Dendritic cell treated with granulocyte-macrophage colony-stimulating factor and Interleukin-4, amounts not matched to agents 40 ng/mL and 50 ng/mL, for 4 days (primary cell): ENCODE results near the gene SSBP1.
"Not testable (repeated sequence)": the region's sequence is repeated elsewhere in the genome, so short reads cannot be mapped to it uniquely, and the experiment has no call there.

Experiments used
- H3K27ac Mint-ChIP-seq: one replicate; pipeline ENCODE4 v1.8.0; 2022; ENCODE audit warnings: mild to moderate bottlenecking, mixed read lengths
- H3K27me3 Mint-ChIP-seq: one replicate; pipeline ENCODE4 v1.8.0; 2022; ENCODE audit warnings: mild to moderate bottlenecking, mixed read lengths
- H3K36me3 Mint-ChIP-seq: one replicate; pipeline ENCODE4 v1.8.0; 2022; ENCODE audit warnings: low read depth, mixed read lengths
- H3K4me1 Mint-ChIP-seq: one replicate; pipeline ENCODE4 v1.8.0; 2022; ENCODE audit warnings: low read depth, mixed read lengths
- H3K4me3 Mint-ChIP-seq: one replicate; pipeline ENCODE4 v1.8.0; 2022; ENCODE audit warnings: mild to moderate bottlenecking, moderate library complexity, mixed read lengths
- H3K9me3 Mint-ChIP-seq: one replicate; pipeline ENCODE4 v1.8.0; 2022; ENCODE audit warnings: mixed read lengths
- intact Hi-C: fragments of 100-400 bp; cut with micrococcal nuclease; formaldehyde crosslinking; loops from one replicate; pipeline ENCODE4 v1.15.0; 2022

The SSBP1 gene, protein sequence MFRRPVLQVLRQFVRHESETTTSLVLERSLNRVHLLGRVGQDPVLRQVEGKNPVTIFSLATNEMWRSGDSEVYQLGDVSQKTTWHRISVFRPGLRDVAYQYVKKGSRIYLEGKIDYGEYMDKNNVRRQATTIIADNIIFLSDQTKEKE

DNA sequence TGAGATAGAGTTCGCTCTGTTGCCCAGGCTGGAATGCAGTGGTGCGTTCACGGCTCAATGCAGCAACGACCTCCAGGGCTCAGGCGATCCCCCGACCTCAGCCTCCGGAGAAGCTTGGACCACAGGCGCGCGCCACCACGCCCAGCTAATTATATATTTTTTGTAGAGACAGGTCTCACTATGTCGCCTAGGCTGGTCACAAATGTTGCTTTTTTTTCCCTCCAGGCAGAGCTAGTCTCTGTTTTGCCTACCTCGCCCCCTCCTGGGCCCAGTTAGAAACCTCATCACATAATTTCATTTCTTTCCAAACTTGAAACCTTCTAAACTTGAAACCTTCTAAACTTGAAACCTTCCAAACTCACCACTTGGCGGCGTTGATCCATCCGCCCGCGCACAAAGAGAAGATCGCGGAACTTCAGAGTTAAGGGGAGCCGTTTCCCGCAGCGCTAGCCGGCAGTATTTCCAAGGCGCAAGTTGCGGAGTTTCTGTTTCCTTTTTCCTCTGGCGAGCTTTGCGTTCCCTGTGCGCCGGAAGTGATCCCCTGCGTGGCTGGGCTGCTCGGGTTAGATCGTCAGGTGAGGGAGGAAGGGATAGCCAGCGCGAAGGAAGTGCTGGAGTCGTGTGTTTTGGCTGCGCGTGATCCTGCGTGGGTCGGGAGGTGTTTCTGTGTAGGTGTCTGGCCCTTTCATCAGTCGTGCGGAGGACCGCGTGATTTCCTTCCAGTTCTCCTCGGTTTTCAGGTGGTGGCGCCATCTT, at the start of gene SSBP1:
SSBP1 (plus strand) TSS at position 523 of the 756 bp plus-strand sequence. CDS start 809 bp downstream, outside the sequence.
- intact Hi-C loops, result loop anchor here (1.0 to 10.0 kb wide), 3 partner anchors 36 to 183 kb away; partner anchors contain the start of genes AGK and DENND11
- peaks cover 41% of the 10 kb centered on the region for H3K36me3 Mint-ChIP-seq
- peak within 1 kb of the TSS; percentile 97 for H3K27ac Mint-ChIP-seq
- peak within 1 kb of the TSS; percentile 98 for H3K4me3 Mint-ChIP-seq
- H3K9me3 Mint-ChIP-seq, result no peaks in the 10 kb centered on the region
- peaks cover 29% of the 10 kb centered on the region for H3K4me1 Mint-ChIP-seq
- H3K27me3 Mint-ChIP-seq, result no peaks in the 10 kb centered on the region

DNA sequence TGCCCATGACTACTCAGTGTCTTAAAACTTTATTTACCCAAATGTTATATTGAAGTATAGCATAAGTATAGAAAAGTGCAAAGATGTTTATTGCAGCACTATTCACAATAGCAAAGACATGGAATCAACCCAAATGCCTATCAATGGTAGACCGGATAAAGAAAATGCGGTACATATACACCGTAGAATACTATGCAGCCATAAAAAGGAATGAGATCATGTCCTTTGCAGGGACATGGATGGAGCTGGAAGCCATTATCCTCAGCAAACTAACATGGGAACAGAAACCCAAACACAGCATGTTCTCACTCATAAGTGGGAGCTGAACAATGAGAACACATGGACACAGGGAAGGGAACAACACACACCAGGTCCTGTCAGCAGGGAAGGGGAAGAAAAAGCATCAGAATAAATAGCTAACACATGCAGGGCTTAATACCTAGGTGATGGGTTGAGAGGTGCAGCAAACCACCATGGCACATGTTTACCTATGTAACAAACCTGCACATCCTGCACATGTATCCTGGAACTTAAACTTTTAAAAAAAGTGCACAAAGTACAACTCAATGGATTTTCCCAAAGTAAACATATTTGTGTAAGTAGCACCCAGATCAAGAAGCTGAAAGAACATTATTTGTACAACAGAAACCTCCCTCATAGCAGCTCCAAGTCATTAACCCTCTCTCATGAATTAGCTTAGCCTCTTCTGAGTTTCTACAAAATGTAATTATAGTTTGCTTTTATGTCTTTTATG, 48.9 kb upstream of the SSBP1 start:
- H3K9me3 Mint-ChIP-seq, H3K4me3 Mint-ChIP-seq, H3K27ac Mint-ChIP-seq, intact Hi-C loops, H3K27me3 Mint-ChIP-seq: not testable (repeated sequence)
- Mint-ChIP-seq H3K4me1 (peaks cover 11% of the 10 kb centered on the region), H3K36me3 (peaks cover 48% of the 10 kb centered on the region)

DNA sequence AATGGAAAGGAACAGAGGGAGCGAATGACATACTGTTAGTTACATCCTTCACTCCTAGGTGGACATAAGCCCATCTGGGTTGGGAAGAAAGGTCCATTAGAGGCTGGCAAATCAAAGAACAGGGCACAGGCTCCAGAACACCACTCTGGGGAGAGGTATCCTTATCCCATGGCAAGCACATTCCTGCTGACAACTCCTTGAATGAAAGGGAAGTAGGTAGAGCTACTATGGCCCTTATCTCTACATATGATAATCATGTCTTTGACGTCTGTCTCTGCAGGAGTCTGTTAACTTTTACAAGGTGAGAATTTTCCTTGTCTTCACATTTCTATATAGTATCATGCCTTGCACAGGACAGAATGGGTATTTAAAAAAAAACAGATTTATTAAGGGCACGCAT, 46.6 kb upstream of the SSBP1 start:
- Mint-ChIP-seq H3K36me3 (peaks cover 44% of the 10 kb centered on the region), H3K27ac (no peak overlapping the region), H3K4me3 (no peak overlapping the region), H3K27me3 (no peaks in the 10 kb centered on the region), H3K4me1 (peaks cover 33% of the 10 kb centered on the region), H3K9me3 (no peaks in the 10 kb centered on the region)
- intact Hi-C loops, result no loop called here

DNA sequence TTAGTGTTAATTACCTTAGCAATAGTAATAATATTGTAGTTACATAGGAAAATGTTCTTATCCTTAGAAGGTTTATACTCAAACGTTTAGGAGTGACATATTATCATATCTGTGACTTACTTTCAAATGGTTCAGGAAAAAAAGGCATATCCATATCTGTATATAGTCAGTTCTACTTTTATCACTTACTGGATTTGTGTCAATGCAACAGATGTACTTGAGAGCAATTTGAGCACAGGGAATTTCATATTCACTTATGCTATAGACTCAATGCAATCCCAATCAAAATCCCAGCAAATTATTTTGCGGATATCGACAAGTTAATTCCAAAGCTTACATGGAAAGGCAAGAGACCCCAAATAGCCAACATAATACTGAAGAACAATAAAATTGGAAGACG, 46.2 kb upstream of the SSBP1 start:
- intact Hi-C loops, result no loop called here
- Mint-ChIP-seq H3K4me1 (peaks cover 37% of the 10 kb centered on the region), H3K4me3 (no peak overlapping the region), H3K36me3 (peaks cover 40% of the 10 kb centered on the region), H3K27ac (no peak overlapping the region), H3K27me3 (no peaks in the 10 kb centered on the region), H3K9me3 (no peaks in the 10 kb centered on the region)

DNA sequence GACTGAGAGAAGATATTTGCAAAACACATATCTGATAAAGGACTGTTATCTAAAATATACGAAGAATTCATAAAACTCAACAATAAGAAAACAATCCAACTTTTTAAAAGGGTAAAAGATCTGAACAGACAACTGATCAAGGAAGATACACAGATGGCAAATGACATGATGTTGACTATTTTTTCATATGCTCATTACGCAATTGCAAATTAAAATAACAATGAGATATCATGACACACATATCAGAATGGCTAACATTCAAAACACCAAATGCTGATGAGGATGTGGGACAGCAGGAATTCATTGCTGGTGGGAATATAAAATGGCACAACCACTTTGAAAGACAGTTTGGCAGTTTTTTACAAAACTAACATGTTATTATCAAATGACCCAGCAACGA, 45.1 kb upstream of the SSBP1 start:
- Mint-ChIP-seq H3K27ac (no peak overlapping the region), H3K4me3 (no peak overlapping the region), H3K27me3 (no peaks in the 10 kb centered on the region), H3K4me1 (peaks cover 46% of the 10 kb centered on the region), H3K9me3 (no peaks in the 10 kb centered on the region), H3K36me3 (peaks cover 42% of the 10 kb centered on the region)
- intact Hi-C loops, result no loop called here

DNA sequence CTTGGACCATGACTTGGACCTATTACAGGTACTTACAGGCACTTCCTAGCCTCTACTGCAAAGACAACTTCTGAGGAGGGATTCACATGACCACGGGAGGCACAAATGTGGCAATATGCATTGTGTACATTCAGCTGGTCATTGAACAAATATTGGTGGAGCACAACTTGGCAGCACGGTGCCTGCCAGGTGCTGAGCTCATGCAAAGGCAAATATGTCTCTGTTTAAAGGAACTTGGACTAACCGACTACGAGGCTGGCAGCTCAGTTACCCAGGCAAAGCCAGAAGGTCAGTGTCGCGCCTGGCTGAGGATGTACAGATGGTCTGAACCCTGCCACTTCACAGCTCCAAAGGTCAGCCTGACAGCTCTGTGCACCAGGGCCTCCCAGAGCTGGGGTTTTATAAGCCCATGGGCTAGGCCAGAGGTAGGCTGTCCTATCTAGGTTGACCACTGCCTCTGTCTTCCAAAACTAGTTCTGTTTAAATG, 42.3 kb upstream of the SSBP1 start:
- intact Hi-C loops, result loop anchor here (2.0 kb wide), 1 partner anchor 31 kb away; no protein-coding TSS in a partner anchor
- peaks cover 63% of the 10 kb centered on the region for H3K4me1 Mint-ChIP-seq

DNA sequence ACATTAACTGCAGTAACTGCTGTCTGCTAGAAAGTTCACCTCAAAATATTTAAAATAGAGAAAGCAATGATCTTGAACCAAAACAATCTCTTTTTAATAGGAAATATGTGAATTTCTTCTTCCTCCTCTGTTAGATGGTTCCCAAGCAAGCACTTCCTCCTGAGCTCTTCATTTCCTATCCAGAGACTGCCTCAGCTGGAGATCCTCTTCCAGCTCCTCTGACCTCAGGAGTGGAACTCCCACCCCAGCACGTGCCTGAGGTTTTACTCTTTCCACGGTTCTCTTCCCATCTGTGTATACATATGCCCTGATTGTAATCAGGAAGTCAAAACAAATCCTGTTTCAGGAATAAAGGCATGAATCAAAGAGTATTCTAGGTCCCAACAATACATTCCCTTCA, 41.8 kb upstream of the SSBP1 start:
- peaks cover 37% of the 10 kb centered on the region for H3K36me3 Mint-ChIP-seq
- no peaks in the 10 kb centered on the region for H3K9me3 Mint-ChIP-seq
- no peak overlapping the region for H3K4me3 Mint-ChIP-seq
- H3K4me1 Mint-ChIP-seq, result peaks cover 66% of the 10 kb centered on the region
- no peak overlapping the region for H3K27ac Mint-ChIP-seq
- intact Hi-C loops, result loop anchor here (2.0 kb wide), 1 partner anchor 32 kb away; no protein-coding TSS in a partner anchor
- H3K27me3 Mint-ChIP-seq, result peaks cover 6% of the 10 kb centered on the region

More for the DNA sequence above, 42.3 kb upstream of the SSBP1 start:
- Mint-ChIP-seq H3K27ac (no peak overlapping the region), H3K27me3 (peaks cover 3% of the 10 kb centered on the region), H3K4me3 (no peak overlapping the region), H3K9me3 (no peaks in the 10 kb centered on the region), H3K36me3 (peaks cover 33% of the 10 kb centered on the region)

DNA sequence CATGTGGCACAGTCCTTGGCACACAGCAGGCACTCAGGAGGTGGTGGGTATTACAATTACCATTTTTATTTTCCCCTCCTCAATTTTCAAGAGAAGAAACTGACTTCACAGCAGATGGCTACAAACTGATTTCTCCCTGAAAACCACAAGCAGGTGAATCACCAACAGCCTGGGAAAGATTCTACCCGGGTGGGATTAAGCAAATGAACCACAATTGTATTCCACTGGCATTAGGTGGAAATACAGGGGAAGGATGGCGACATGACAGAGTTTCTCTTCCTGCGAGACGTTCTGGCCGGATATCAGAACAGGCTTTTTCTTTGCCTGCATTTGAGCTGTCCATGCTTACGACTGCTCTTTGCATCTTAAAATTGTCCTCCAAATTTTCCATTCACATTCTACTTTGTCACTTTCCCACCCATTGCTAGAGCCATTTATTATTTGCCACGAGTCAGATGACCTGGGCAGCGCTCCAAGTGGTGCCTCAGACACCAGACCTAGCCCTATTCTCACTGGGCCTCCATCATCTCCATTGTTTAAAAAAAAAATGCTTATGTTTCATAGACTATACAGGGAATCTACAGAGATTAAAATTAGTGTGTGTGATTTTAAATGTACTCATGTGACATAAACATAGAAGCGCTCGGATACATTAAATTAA, 40.8 kb upstream of the SSBP1 start:
- Mint-ChIP-seq H3K27me3 (peaks cover 6% of the 10 kb centered on the region), H3K9me3 (no peaks in the 10 kb centered on the region), H3K36me3 (peaks cover 37% of the 10 kb centered on the region), H3K4me1 (peaks cover 67% of the 10 kb centered on the region), H3K4me3 (no peak overlapping the region), H3K27ac (no peak overlapping the region)
- intact Hi-C loops, result loop anchor here (2.0 kb wide), 1 partner anchor 33 kb away; no protein-coding TSS in a partner anchor

DNA sequence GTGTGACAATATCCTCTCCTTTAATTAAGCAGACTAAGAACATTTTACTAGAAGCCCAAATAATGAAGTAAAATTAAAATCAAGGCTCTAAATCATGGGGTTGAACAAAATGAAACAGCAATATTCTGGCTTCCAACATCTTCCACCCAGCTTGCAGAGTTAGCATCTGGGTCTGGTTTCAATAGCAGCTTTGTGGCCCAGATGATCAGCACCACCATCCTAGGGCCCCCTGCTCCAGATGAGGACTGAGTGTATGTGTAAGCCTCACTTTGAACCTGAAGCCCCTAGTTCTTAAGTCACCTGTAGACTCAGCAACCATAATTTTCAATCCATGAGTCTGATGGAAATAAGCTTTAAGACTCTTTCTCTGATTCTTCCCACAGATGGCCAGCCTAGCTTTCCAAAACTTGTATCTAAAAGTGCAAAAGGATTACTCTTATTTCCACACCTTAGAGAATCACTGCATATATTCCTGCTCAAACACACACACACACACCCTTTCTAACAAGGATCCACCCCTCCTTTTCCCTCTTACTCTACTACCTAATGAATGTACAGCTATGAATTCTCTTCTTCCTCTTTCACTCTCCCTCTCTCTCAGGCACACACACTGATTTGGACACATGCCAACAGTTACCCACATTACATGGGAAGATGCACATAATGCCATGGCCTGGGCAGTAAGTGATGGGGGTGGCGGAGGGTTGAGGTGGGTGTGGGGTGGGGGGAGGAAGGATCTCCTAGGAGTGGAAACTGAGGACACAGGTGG, 39.7 kb upstream of the SSBP1 start:
- H3K4me1 Mint-ChIP-seq, result peaks cover 72% of the 10 kb centered on the region
- peaks cover 10% of the 10 kb centered on the region for H3K27me3 Mint-ChIP-seq
- H3K36me3 Mint-ChIP-seq, result peaks cover 36% of the 10 kb centered on the region
- no peak overlapping the region for H3K27ac Mint-ChIP-seq
- intact Hi-C loops, result no loop called here
- no peak overlapping the region for H3K4me3 Mint-ChIP-seq
- no peaks in the 10 kb centered on the region for H3K9me3 Mint-ChIP-seq

DNA sequence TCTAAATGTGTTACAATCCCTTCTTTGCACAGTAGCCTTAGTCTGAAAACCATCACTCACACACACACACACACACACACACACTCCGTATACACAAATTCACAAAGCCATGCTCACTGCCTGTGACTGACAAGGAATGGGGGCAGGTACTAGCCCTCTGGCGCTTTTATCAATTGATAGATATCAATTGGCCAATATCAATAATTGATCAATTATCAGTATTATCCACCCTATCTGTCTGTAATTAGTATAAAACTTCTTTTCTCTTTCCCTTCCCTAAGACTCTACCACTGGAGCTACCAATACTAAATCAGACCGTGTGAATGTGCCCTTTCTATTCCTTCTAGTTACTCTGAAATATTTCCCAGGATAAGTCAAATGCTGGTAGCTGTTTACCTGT, 38.3 kb upstream of the SSBP1 start:
- Mint-ChIP-seq H3K27me3 (peaks cover 14% of the 10 kb centered on the region), H3K4me3 (peak overlapping the region; percentile 77), H3K27ac (no peak overlapping the region), H3K9me3 (no peaks in the 10 kb centered on the region), H3K36me3 (peaks cover 27% of the 10 kb centered on the region), H3K4me1 (peaks cover 67% of the 10 kb centered on the region)
- intact Hi-C loops, result loop anchor here (5.0 kb wide), 1 partner anchor 37 kb away; the partner anchor contains the start of gene SSBP1

DNA sequence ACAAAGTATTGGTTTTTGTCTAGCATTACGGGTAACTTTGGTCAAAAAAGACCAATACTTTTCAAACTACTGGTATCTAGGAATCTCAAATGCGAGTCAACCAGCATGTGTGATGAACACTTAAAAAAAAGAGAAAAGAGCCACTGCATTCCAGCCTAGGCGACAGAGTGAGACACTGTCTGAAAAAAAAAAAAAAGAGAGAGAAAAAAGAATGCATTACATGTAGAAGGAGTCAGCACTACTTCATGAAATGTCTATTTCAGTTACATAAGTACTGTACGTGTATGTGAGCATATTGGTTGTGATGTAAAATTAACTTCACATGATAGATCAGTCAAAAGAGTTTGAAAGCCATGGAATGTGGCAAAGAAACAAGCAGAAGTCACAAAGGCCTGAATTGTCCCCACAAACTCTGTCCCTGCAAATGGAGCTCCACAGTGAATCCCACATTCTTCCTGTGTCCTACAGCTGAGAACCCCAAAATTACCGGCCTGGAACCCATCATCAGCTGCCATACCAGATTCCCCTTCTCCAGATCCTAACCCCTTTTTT, 37.8 kb upstream of the SSBP1 start:
- Mint-ChIP-seq H3K4me1 (peaks cover 62% of the 10 kb centered on the region), H3K4me3 (peak overlapping the region; percentile 77), H3K36me3 (peaks cover 22% of the 10 kb centered on the region), H3K9me3 (no peaks in the 10 kb centered on the region), H3K27ac (peak overlapping the region; percentile 61), H3K27me3 (peaks cover 14% of the 10 kb centered on the region)
- intact Hi-C loops, result loop anchor here (5.0 kb wide), 1 partner anchor 37 kb away; the partner anchor contains the start of gene SSBP1

DNA sequence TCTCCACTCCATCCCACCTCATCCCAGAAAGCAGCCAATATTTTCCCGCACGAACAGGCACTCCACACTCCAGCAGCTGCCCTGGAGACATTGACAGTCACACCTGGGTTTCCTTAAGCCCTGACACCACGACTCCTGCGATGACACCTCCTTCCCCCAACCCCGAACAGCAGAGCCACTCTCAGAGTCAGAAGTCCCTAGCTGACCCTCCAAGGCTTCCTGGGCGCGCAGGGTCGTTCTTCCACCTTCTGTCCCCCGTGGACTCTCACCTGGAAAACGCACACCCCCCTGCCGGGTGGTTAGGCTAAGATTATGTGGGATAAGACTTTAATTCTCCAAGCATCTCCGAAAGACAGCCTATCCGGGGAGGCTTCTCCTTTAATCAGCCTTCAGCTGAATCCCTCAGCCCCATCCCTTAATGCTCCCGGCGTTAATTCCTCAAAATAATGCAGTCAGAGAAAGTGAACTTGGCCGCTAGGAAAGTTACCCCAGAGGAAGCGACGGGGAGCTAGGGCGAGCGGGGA, 37.2 kb upstream of the SSBP1 start:
- intact Hi-C loops, result loop anchor here (5.0 kb wide), 1 partner anchor 36 kb away; the partner anchor contains the start of gene SSBP1
- peaks cover 14% of the 10 kb centered on the region for H3K27me3 Mint-ChIP-seq
- H3K9me3 Mint-ChIP-seq, result no peaks in the 10 kb centered on the region
- H3K36me3 Mint-ChIP-seq, result peaks cover 17% of the 10 kb centered on the region
- peak overlapping the region; percentile 61 for H3K27ac Mint-ChIP-seq
- H3K4me1 Mint-ChIP-seq, result peaks cover 57% of the 10 kb centered on the region
- peak overlapping the region; percentile 77 for H3K4me3 Mint-ChIP-seq
